Naive B cell (primary cell): ENCODE measurements around the gene GAK. TPM values are rescaled to one million over a fixed set of nuclear protein-coding genes. Genes with fewer than 3 reads are reported as not detected.

Source experiments
- ATAC-seq, 2 donors: fragments of 150-1000 bp; cut with Tn5 transposase; 2 replicates each; pipeline ENCODE4 v1.10.0; 2021; ENCODE audit warnings: low read depth in 2 of 2, mild to moderate bottlenecking in 2 of 2, moderate library complexity in 2 of 2
- DNase-seq: peaks from one replicate; pipeline ENCODE4 v3.0.0; 2022
- H3K27ac Mint-ChIP-seq, 6 donors: one replicate each; pipeline ENCODE4 v1.8.0; 2020 to 2022; ENCODE audit warnings: mild to moderate bottlenecking in 6 of 6, mixed read lengths in 6 of 6, moderate library complexity in 5 of 6, inconsistent platforms in 2 of 6
- H3K27me3 Mint-ChIP-seq, 3 donors: one replicate each; pipeline ENCODE4 v1.8.0; 2021 to 2022; ENCODE audit warnings: mixed read lengths in 3 of 3, mild to moderate bottlenecking in 1 of 3
- H3K36me3 Mint-ChIP-seq, 2 donors: one replicate each; pipeline ENCODE4 v1.8.0; 2020 to 2022; ENCODE audit warnings: mixed read lengths in 2 of 2, inconsistent platforms in 1 of 2, mild to moderate bottlenecking in 1 of 2
- H3K4me1 Mint-ChIP-seq, 3 donors: one replicate each; pipeline ENCODE4 v1.8.0; 2020 to 2022; ENCODE audit warnings: mixed read lengths in 3 of 3, inconsistent platforms in 1 of 3, mild to moderate bottlenecking in 1 of 3, moderate library complexity in 1 of 3
- H3K4me3 Mint-ChIP-seq, 8 donors: one replicate each; pipeline ENCODE4 v1.8.0; 2020 to 2022; ENCODE audit warnings: mild to moderate bottlenecking in 8 of 8, mixed read lengths in 8 of 8, moderate library complexity in 8 of 8, inconsistent platforms in 2 of 8
- H3K9me3 Mint-ChIP-seq, 7 donors: one replicate each; pipeline ENCODE4 v1.8.0; 2020 to 2022; ENCODE audit warnings: mixed read lengths in 7 of 7, mild to moderate bottlenecking in 5 of 7, inconsistent platforms in 2 of 7, moderate library complexity in 1 of 7
- polyA plus RNA-seq, 6 donors: library from polyadenylated mRNA; unstranded; fragments of 300-500 nt; fragmentation: Illumina TruSeq; gene quantifications; one replicate each; pipeline ENCODE4 v1.2.3, GENCODE V29; 2021; ENCODE audit warnings: low read depth in 6 of 6

GAK gene
- polyA plus RNA-seq, 6 donors from 2014 or later: 28.5 to 71.3 (median 48.1) TPM

DNA sequence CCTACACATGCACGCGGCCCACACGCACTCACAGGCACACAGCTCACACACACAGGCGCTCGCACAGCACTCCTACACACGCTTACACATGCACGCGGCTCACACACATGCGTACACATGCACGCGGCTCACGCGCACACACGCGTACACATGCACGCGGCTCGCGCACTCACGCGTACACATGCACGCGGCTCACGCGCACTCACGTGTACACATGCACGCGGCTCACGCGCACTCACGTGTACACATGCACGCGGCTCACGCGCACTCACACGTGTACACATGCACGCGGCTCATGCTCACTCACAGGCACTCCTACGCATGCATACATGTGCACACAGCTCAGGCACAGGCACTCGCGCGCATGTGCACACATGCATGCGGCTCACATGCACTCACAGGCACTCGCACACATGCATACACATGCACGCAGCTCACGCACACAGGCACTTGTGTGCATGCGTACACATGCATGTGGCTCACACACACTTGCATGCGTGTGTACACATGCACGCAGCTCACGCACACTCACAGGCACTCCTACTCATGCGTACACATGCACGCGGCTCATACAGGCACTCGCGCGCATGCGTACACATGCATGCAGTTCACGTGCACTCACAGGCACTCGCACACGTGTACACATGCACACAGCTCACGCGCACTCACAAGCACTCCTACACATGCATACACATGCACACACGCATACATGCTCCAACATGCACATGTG, 44.9 kb downstream of the GAK start:
- H3K4me3 Mint-ChIP-seq: peak overlapping the region in 1 of 8 donors; percentile 15

GRCh38 chr4:886244-886643, 45.9 kb downstream of the GAK start:
- DNase-seq (no peak), ATAC-seq (no peak)
- Mint-ChIP-seq H3K27me3 (no peaks in the 10 kb centered on the region), H3K27ac (peak overlapping the region in 1 of 6 donors; percentile 88), H3K4me3 (no peak overlapping the region), H3K4me1 (peaks cover 0 to 6% (median 5%) of the 10 kb centered on the region in 3 donors), H3K9me3 (peaks cover 0 to 5% (median 0%) of the 10 kb centered on the region in 7 donors), H3K36me3 (peaks cover 7 to 10% of the 10 kb centered on the region in 2 donors)

More for the DNA sequence above, 44.9 kb downstream of the GAK start:
- H3K9me3 Mint-ChIP-seq: peaks cover 0 to 5% (median 0%) of the 10 kb centered on the region in 7 donors
- no peaks in the 10 kb centered on the region for H3K27me3 Mint-ChIP-seq
- no peak for ATAC-seq
- peaks cover 7 to 10% of the 10 kb centered on the region in 2 donors for H3K36me3 Mint-ChIP-seq
- no peak for DNase-seq
- H3K27ac Mint-ChIP-seq: peak overlapping the region in 2 of 6 donors; percentile 56 to 88
- peaks cover 0 to 6% (median 5%) of the 10 kb centered on the region in 3 donors for H3K4me1 Mint-ChIP-seq

GRCh38 chr4:885353-885752, 46.8 kb downstream of the GAK start:
- H3K4me1 Mint-ChIP-seq: peaks cover 0 to 6% (median 5%) of the 10 kb centered on the region in 3 donors
- no peak overlapping the region for H3K4me3 Mint-ChIP-seq
- ATAC-seq (no peak), DNase-seq (no peak)
- H3K9me3 Mint-ChIP-seq: peaks cover 0 to 5% (median 0%) of the 10 kb centered on the region in 7 donors
- peaks cover 7 to 10% of the 10 kb centered on the region in 2 donors for H3K36me3 Mint-ChIP-seq
- no peaks in the 10 kb centered on the region for H3K27me3 Mint-ChIP-seq
- peak overlapping the region in 2 of 6 donors; percentile 26 to 69 for H3K27ac Mint-ChIP-seq

DNA sequence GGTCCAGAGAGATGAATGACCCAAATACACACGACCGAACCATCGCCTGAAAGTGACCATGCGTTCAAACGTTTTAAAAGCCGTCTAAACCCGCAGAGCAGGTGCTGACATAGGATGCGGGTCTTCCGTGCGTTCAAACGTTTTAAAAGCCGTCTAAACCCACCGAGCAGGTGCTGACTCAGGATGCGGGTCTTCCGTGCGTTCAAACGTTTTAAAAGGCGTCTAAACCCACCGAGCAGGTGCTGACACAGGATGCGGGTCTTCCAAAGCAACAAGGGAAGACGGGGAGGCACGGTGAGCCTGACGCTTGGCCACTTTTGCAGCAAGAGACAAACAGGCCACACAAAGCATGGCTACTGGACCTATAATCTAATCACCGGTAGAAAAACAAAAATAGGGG, 47.2 kb downstream of the GAK start:
- Mint-ChIP-seq H3K4me3 (no peak overlapping the region), H3K36me3 (peaks cover 10 to 12% of the 10 kb centered on the region in 2 donors), H3K9me3 (peaks cover 0 to 5% (median 0%) of the 10 kb centered on the region in 7 donors)

DNA sequence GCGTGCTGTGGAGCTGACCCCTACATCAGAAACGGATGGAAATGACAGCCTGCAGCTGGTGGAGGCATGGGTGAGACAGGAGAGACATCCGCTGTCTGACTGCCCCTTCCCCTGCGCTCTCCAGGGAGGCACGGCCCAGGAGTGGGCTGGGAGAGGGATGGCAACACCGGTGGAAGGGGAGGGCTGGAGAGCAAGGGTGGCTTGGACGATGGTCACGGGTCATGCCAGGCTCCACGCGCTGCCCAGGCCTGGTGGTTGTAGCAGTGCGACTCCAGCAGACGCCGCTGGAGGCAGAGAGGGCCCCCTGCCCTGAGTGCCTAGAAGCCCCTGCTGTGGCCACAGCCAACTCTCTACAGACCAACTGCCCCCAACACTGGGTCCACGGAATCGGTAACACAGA, 47.9 kb downstream of the GAK start:
- H3K36me3 Mint-ChIP-seq: peaks cover 15 to 18% of the 10 kb centered on the region in 2 donors
- peaks cover 0 to 6% (median 5%) of the 10 kb centered on the region in 3 donors for H3K4me1 Mint-ChIP-seq
- H3K27me3 Mint-ChIP-seq: no peaks in the 10 kb centered on the region
- H3K27ac Mint-ChIP-seq: no peak overlapping the region
- H3K9me3 Mint-ChIP-seq: peaks cover 0 to 5% (median 0%) of the 10 kb centered on the region in 7 donors
- DNase-seq (no peak), ATAC-seq (no peak)
- peak overlapping the region in 1 of 8 donors; percentile 43 for H3K4me3 Mint-ChIP-seq

More for the DNA sequence above, 47.2 kb downstream of the GAK start:
- H3K4me1 Mint-ChIP-seq: peaks cover 0 to 6% (median 5%) of the 10 kb centered on the region in 3 donors
- ATAC-seq (no peak), DNase-seq (no peak)
- no peaks in the 10 kb centered on the region for H3K27me3 Mint-ChIP-seq
- H3K27ac Mint-ChIP-seq: no peak overlapping the region

- Mint-ChIP-seq H3K27ac (no peak overlapping the region), H3K9me3 (peaks cover 0 to 5% (median 0%) of the 10 kb centered on the region in 7 donors), H3K4me1 (peaks cover 0 to 6% (median 5%) of the 10 kb centered on the region in 3 donors), H3K36me3 (peaks cover 15 to 25% of the 10 kb centered on the region in 2 donors), H3K4me3 (no peak overlapping the region), H3K27me3 (no peaks in the 10 kb centered on the region)
- DNase-seq (no peak), ATAC-seq (no peak)
Observed at GRCh38 chr4:883377-884095, 48.6 kb downstream of the GAK start.

DNA sequence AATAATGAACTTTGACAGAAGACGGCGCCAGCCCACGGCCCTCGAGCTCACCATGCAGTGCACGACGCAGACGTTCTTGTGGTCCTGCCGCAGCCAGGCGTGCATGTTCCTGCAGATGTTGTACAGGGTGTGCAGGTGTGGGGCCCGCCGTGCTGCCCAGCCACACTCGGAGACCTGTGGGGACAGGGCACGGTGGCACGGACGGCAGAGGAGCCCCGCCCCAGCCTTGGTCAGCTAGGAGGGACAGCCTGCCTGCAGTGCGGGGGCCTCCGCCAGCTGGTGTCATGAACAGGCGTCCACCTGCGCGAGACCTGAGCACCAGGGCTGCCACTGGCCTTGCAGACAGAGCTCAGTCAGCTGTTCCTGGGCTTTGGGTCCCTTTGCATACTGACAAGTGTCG, 49.5 kb downstream of the GAK start:
- no peak overlapping the region for H3K4me3 Mint-ChIP-seq
- no peak for ATAC-seq
- no peaks in the 10 kb centered on the region for H3K27me3 Mint-ChIP-seq
- peaks cover 0 to 4% (median 1%) of the 10 kb centered on the region in 3 donors for H3K4me1 Mint-ChIP-seq
- H3K9me3 Mint-ChIP-seq: peaks cover 0 to 3% (median 0%) of the 10 kb centered on the region in 7 donors
- H3K27ac Mint-ChIP-seq: peak overlapping the region in 1 of 6 donors; percentile 76
- no peak for DNase-seq
- H3K36me3 Mint-ChIP-seq: peaks cover 12 to 22% of the 10 kb centered on the region in 2 donors

GRCh38 chr4:881709-882108, 50.4 kb downstream of the GAK start:
- ATAC-seq (no peak), DNase-seq (no peak)
- Mint-ChIP-seq H3K9me3 (no peaks in the 10 kb centered on the region), H3K4me1 (no peaks in the 10 kb centered on the region), H3K4me3 (no peak overlapping the region), H3K36me3 (peaks cover 8 to 17% of the 10 kb centered on the region in 2 donors), H3K27ac (no peak overlapping the region), H3K27me3 (no peaks in the 10 kb centered on the region)

GRCh38 chr4:880684-881405, 51.3 kb downstream of the GAK start:
- H3K27ac Mint-ChIP-seq: peak overlapping the region in 1 of 6 donors; percentile 70
- H3K36me3 Mint-ChIP-seq: peaks cover 8 to 17% of the 10 kb centered on the region in 2 donors
- no peak for ATAC-seq
- H3K4me1 Mint-ChIP-seq: no peaks in the 10 kb centered on the region
- H3K9me3 Mint-ChIP-seq: no peaks in the 10 kb centered on the region
- H3K27me3 Mint-ChIP-seq: no peaks in the 10 kb centered on the region
- no peak overlapping the region for H3K4me3 Mint-ChIP-seq
- DNase-seq: no peak

GRCh38 chr4:879729-880077, 52.4 kb downstream of the GAK start:
- no peaks in the 10 kb centered on the region for H3K4me1 Mint-ChIP-seq
- H3K36me3 Mint-ChIP-seq: peaks cover 8 to 23% of the 10 kb centered on the region in 2 donors
- H3K27ac Mint-ChIP-seq: peak overlapping the region in 2 of 6 donors; percentile 42 to 73
- no peaks in the 10 kb centered on the region for H3K27me3 Mint-ChIP-seq
- no peak for DNase-seq
- ATAC-seq: no peak
- H3K9me3 Mint-ChIP-seq: no peaks in the 10 kb centered on the region
- no peak overlapping the region for H3K4me3 Mint-ChIP-seq

DNA sequence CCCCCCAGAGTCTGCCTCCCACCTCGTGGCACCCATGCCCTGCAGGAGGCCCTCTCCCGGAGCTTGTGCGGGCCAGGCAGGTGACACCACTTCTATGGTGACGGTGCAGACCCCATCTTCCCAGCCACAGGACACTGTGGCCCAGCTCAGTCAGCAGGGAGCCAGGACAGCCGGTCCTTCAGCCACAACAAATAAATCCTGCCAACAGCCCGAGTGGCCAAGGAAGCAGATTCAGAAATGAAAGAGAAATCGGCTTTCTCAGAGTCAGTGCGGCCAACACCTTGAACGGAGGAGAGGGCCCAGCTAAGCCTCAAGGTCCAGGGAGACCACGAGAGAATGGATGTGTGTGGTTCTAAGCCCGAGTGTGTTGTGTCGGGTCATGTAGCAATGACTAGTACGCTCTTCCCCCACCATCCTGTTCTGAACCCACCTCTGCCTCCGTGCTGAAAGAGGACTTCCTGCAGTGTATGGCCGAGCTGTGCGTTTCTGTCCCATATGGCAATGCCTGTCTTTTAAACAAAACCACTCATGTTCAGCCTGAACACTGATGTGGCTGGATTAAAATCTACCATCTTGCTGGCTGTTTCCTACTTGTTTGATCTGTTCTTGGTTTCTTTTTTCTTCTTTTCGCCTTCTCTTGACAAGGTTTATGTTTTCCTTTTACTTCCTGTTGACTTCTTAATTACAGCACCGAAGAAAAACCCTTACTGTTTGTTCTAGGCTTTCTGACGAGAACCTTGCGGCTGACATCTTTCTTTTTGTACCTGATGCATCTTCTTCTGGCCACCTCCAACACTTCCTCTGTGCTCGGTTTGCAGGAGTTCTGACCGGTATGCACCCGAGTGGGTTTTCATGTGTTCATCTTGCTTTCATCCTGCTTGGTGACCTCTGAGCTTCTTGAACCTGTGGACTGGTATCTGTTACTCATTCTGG, 53.1 kb downstream of the GAK start:
- DNase-seq (no peak), ATAC-seq (no peak)
- peaks cover 8 to 29% of the 10 kb centered on the region in 2 donors for H3K36me3 Mint-ChIP-seq
- H3K27ac Mint-ChIP-seq: peak overlapping the region in 3 of 6 donors; percentile 35 to 92 (median 42)
- H3K27me3 Mint-ChIP-seq: no peaks in the 10 kb centered on the region
- peak overlapping the region in 2 of 8 donors; percentile 16 to 21 for H3K4me3 Mint-ChIP-seq
- no peaks in the 10 kb centered on the region for H3K9me3 Mint-ChIP-seq
- no peaks in the 10 kb centered on the region for H3K4me1 Mint-ChIP-seq

- peaks cover 8 to 38% of the 10 kb centered on the region in 2 donors for H3K36me3 Mint-ChIP-seq
- no peak for ATAC-seq
- peaks cover 0 to 5% (median 4%) of the 10 kb centered on the region in 3 donors for H3K4me1 Mint-ChIP-seq
- peak overlapping the region in 1 of 8 donors; percentile 21 for H3K4me3 Mint-ChIP-seq
- no peaks in the 10 kb centered on the region for H3K9me3 Mint-ChIP-seq
- no peak for DNase-seq
- no peaks in the 10 kb centered on the region for H3K27me3 Mint-ChIP-seq
- peak overlapping the region in 1 of 6 donors; percentile 88 for H3K27ac Mint-ChIP-seq
Observed at GRCh38 chr4:877502-877901, 54.6 kb downstream of the GAK start.
